IPS-NIHi7 (cell line): Measurements from ENCODE around the gene TTC7B.

Source experiments
- DNase-seq: peaks from one replicate; pipeline ENCODE4 v3.0.0; 2012; ENCODE audit warnings: mixed read lengths; ENCODE audit errors: extremely low spot score

Gene TTC7B

GRCh38 chr14:90649557-90650135 is 166.6 kb downstream of the TTC7B start:
- no peak for DNase-seq

- DNase-seq: no peak
These were observed 167.1 kb downstream of the TTC7B start for GRCh38 chr14:90649083-90649482.

- DNase-seq: no peak
These were observed 167.8 kb downstream of the TTC7B start for GRCh38 chr14:90648421-90648820.

- DNase-seq: no peak
These were observed 168.7 kb downstream of the TTC7B start for GRCh38 chr14:90647473-90648005.

- peak; percentile 72 for DNase-seq
These were observed 170.3 kb downstream of the TTC7B start for GRCh38 chr14:90645842-90646443.

GRCh38 chr14:90644882-90645281 is 171.3 kb downstream of the TTC7B start:
- no peak for DNase-seq

GRCh38 chr14:90643982-90644670 is 172.1 kb downstream of the TTC7B start:
- no peak for DNase-seq

- peak; percentile 54 for DNase-seq
These were observed 173.9 kb downstream of the TTC7B start for GRCh38 chr14:90642244-90642717.

GRCh38 chr14:90641615-90642243 is 174.5 kb downstream of the TTC7B start:
- no peak for DNase-seq

GRCh38 chr14:90641168-90641567 is 175.1 kb downstream of the TTC7B start:
- no peak for DNase-seq

- no peak for DNase-seq
These were observed 176.6 kb downstream of the TTC7B start for GRCh38 chr14:90639641-90640040.

GRCh38 chr14:90632871-90633270 is 183.4 kb downstream of the TTC7B start:
- DNase-seq: no peak

GRCh38 chr14:90632451-90632850 is 183.8 kb downstream of the TTC7B start:
- no peak for DNase-seq

- no peak for DNase-seq
These were observed 185.9 kb downstream of the TTC7B start for GRCh38 chr14:90630171-90630806.

- DNase-seq: no peak
These were observed 186.8 kb downstream of the TTC7B start for GRCh38 chr14:90629471-90629870.

- no peak for DNase-seq
These were observed 187.4 kb downstream of the TTC7B start for GRCh38 chr14:90628825-90629224.

- DNase-seq: no peak
These were observed 188.8 kb downstream of the TTC7B start for GRCh38 chr14:90627478-90627877.

GRCh38 chr14:90626550-90626949 is 189.7 kb downstream of the TTC7B start:
- no peak for DNase-seq

GRCh38 chr14:90625445-90625844 is 190.8 kb downstream of the TTC7B start:
- no peak for DNase-seq

GRCh38 chr14:90624732-90625400 is 191.4 kb downstream of the TTC7B start:
- DNase-seq: no peak

- no peak for DNase-seq
These were observed 192.0 kb downstream of the TTC7B start for GRCh38 chr14:90624227-90624626.
